Loucy (cell line): Measurements from ENCODE around the gene CYP3A4.

Experiments
- CTCF ChIP-seq: fragments of 200-600 bp; sonication (generic); conservative IDR thresholded peaks from 2 replicates; pipeline ENCODE4 v1.5.1; 2014; ENCODE audit warnings: mild to moderate bottlenecking, antibody characterized with exemption, low read length
- EZH2phosphoT487 ChIP-seq: fragments of 200-600 bp; IDR thresholded peaks from 2 replicates; pipeline ENCODE4 v1.6.1; 2018; ENCODE audit warnings: antibody characterized with exemption, mild to moderate bottlenecking, moderate library complexity, borderline replicate concordance

GRCh38 chr7:99766484-99767099, 17.4 kb downstream of the CYP3A4 start:
- TF ChIP-seq CTCF (no peak), EZH2phosphoT487 (no peak)
